T follicular helper cell (primary cell): Measurements from ENCODE around the gene KSR2.
"Not testable (repeated sequence)": the region's sequence is repeated elsewhere in the genome, so short reads cannot be mapped to it uniquely, and the experiment has no call there.

Source experiments
- DNase-seq: peaks from one replicate; pipeline ENCODE4 v3.0.0-alpha.2; 2020; ENCODE audit warnings: low read depth
- total RNA-seq, 2 experiments: gene quantifications; one replicate each; lab custom pipeline; 2026; lab: John Stamatoyannopoulos, UW

Gene KSR2
- total RNA-seq = 0.24 to 0.43 reads per million in 2 experiments

DNA sequence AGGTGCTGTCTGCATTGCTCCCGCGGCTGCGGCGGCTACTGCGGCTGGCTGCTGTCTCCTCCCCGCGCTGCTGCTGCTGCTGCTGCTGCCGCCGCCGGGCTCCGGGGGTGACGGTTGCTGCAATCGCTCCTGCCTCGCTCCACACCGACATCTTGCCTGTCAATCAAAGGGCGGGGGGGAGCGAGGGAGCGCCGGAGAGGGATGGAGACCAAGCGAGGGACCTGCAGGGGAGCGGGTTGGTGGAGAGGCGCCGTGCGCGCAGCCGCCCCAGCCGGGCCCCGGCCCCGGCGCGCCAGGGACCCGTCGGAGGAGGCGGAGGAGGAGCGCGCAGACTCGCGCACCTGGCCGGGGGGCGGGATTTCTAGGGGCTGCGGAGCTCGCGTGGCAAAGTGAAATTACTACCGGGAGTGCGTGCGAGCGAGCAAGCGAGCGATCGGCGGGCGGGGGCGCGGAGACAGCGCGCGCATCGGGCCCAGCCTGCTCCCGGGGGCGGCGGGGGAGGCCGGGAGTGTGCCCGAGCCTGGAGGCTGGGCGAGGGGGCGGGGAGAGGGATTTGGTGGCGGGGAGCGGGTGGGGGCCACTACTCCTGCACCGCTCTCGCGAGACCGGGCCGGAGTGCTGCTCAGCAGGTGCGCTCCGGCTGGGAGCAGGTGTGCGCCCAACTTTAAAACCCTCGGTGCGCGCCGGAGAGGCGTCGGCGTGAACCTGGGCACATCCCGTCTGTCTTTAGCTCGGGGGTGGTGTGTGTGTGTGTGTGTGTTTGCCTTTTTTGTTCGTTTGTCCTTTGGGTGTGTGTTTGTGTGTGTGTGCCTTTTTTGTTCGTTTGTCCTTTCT lies at the start of gene KSR2:
Gene KSR2, minus strand, starts transcription at position 165 of the 834 bp plus-strand sequence. CDS start 735 bp downstream, outside the sequence.
- DNase-seq = peak; percentile 52

DNA sequence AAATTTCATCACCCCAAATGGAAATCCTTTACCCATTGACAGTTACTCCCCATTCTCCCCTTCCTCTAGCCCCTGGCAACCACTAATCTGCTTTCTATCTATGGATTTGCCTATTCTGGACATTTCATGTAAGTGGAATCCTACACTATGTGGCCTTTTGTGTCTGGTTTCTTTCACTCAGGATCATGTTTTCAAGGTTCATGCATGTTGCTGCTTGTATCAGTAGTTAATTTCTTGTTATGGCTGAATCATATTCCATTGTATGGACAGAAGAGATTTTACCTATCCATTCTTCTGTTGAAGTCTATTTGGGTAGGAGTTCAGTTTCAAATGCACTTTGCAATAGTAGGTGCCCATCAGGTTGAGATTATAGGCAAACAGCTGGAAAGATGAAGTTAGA lies 49.1 kb upstream of the KSR2 start:
- DNase-seq = no peak

DNA sequence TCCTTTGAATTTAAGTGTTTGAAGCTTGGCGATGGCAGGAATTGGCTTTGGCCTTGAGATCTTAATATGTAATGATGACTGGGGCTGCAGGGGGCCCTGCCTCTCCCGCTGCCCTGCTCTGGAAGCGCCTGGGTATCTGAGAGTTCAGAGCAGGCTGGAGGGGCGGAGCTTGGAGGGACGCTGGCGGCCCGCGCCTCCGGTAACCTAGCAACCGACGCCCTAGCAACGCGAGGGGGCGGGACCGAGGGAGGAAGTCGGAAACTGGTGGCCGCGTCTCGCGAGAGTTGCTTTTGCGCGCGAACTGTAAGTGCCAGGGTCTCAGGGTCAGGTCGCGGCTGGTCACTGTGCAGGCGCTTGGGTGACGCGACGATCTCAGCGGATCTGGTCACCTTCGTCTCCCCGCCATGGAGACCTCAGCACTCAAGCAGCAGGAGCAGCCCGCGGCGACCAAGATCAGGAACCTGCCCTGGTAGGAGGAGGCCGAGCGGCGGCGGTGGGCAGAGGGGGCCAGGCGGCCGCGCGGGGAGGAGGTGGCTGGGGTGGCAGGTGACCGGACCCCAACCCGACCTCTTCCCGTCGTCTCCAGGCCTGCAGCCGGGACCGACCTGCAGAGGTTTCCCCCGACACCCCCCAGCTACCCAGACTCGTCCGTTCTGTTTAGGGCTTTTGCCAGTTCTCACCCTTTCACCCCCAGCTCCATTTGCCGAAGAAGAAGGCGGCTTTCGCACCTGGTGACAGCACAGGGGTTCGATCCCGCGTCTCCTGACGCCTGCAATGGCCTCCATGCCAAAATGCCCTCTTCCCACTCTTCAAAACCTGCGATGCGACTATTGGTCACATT lies 47.9 kb upstream of the KSR2 start, which contains the start of gene RFC5:
Gene RFC5, plus strand, starts transcription at position 280 of the 841 bp plus-strand sequence. Its CDS starts 125 bp downstream, at position 405.
- DNase-seq = peak; percentile 97

DNA sequence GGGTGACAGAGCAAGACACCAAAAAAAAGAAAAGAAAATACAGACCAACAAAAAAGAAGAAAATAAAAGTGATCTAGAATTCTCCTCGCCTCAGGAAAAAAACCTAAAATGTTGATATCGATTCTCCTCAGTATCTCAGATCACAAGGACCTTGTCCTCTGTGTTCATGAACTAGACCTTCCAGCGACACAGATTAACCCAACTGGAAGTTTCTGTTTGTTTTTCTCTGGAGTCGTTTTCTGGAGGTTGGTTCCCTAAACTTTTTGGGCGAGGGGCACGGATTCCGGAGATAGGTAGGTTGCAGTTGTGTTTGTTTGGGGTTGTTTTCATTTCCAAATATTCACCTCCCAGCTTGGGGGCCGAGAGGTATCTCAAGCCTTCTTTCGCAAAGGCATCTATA lies 47.2 kb upstream of the KSR2 start:
- no peak for DNase-seq

DNA sequence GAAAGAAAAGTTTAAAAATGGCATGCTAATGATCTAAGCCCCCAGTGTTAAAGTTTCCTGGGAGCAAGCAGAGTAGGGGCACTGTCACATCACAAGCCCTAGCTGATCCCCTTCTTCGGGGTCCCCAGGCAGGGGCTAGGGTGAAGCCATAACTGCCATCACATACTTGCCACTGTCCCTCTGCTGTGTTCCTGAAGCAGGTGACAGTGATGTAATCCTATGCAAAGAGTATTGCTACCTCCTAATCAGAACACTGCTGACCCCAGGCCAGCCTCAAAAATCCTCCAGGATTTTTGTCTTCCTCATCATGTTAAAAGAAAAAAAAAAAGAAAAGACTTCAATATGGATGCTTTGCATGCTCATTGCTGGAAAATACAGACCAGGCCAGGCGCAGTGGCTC lies 46.5 kb upstream of the KSR2 start:
- no peak for DNase-seq

DNA sequence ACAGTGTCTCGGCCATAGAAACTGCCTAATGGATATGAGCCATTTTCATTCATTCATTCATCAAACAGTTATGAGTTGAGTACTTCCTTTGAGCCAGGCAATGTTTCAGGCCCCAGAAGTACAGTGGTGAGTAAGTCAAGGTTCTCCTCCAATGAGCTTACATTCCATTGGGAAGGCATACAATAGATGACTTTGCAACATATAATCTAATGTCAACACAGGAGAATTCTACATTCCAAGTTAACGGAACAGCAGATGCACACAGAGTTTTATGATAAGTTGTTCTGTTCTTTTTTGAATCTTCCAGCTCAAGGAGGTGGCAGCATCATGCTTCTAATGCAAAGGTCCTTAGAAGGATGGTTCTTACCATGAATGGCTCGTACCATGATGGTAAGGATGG lies 44.5 kb upstream of the KSR2 start:
- no peak for DNase-seq

DNA sequence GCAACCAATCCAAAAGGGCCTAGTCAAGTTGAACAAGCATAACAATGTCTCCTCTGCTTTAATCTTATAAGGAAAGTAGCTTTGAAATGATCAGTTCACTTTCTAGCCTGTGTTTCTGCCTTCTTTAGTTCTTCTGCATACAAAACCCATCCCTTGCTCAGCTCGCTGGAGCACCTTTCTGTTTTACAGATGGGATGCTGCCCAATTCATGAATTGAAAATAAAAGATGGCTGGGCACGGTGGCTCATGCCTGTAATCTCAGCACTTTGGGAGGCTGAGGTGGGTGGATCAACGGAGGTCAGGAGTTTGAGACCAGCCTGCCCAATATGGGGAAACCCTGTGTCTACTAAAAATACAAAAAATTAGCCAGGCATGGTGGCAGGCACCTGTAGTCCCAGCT lies 43.2 kb upstream of the KSR2 start:
- DNase-seq = no peak

DNA sequence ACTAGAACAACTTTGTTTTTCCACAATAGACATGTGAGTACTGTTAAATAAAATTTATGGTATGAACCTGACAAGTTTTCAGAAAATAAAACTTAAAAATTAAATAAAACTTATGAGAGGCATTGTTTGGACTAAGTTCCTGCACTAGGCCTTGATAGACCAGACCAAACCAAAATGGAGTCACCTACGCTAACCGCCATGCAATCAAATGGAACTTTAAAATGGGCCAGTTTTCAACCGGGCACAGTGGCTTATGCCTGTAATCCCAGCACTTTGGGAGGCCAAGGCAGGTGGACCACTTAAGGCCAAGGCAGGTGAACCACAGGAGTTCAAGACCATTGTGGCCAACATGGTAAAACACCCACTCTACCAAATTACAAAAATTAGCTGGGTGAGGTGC lies 42.6 kb upstream of the KSR2 start:
- no peak for DNase-seq

DNA sequence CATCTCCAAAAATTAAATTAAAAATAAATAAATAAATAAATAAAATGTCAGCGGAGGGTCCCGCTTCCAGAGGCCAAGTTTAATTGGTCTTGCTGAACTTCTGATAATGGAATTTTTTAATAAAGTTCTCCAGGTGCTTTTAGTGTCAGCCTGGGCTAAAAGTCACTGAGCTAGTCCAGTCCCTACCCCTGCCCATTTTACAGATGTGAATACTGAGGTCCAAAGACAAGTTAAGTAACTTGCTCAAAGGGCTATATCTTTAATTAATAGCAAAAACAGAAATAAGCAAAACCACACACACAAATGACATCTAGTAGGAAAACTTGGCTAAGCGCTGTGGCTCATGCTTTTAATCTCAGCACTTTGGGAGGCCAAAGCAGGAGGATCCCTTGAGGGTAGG lies 42.1 kb upstream of the KSR2 start:
- DNase-seq = no peak

DNA sequence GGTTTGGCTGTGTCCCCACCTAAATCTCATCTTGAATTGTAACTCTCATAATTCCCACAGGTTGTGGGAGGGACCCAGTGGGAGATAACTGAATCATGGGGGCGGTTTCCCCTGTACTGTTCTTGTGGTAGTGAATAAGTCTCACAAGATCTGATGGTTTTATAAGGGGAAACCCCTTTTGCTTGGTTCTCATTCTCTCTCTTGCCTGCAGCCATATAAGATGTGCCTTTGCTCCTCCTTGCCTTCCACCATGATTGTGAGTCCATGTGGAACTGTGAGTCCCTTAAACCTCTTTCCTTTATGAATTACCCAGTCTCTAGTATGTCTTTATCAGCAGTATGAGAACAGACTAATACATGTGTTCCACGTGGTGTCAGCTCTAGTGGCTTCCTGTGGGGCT lies 31.0 kb upstream of the KSR2 start:
- DNase-seq = not testable (repeated sequence)

DNA sequence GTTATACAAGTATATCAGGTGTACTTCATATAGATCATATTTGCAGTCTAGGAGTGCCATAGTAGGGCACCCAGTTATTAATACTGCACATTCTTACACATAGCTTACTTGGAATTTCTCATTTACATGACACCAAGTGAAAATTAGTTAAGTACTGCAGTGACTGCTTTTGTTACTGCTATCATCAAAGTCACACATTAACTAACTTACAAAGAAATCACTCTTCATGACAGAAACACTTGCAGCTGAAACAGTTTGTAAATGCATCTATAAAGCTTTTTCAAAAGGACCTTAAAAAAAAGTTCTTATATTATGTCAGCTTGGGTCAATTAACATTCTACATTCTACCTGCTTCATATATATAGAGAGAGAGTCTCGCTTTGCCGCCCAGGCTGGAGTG lies 29.9 kb upstream of the KSR2 start:
- no peak for DNase-seq

DNA sequence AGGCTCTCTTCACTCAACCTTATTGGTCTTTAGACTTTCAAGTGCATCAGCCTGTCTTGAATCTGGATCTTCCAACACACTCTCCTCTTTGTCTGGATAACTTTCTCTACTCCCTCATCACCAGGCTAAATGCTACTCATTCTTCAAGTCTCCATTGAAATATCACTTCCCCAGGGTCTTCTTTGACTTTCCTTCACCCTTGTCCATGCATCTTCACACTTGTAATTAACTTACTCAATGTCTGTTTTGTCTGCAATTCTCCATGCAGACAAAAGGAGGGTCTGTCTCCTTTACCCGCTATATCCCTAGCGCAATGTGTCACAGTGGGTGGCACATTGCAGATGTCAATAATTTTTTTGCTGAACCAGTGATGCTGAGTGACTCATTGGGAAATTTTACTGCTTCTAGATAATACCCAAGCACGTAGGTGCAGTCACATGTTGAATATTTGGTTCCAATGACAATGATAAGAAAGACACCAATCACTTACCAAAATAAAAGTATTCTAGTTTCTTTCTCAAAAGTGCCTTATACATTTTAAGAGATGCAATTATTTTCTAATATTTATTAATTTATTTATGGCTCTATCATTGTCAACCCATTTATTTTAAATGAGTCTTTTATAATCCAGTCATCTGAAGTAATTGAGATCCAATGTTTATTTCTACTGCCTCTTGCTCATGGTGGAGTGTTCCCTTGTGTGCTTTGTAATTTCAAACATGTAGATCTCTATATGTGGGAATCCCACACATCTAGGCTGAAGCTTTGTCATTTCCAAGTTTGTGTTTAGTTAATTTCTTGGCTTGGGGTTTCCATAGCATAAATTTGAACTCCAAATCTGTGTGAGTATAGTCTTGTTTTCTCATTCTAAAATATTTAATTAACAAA lies 26.0 kb upstream of the KSR2 start:
- no peak for DNase-seq

DNA sequence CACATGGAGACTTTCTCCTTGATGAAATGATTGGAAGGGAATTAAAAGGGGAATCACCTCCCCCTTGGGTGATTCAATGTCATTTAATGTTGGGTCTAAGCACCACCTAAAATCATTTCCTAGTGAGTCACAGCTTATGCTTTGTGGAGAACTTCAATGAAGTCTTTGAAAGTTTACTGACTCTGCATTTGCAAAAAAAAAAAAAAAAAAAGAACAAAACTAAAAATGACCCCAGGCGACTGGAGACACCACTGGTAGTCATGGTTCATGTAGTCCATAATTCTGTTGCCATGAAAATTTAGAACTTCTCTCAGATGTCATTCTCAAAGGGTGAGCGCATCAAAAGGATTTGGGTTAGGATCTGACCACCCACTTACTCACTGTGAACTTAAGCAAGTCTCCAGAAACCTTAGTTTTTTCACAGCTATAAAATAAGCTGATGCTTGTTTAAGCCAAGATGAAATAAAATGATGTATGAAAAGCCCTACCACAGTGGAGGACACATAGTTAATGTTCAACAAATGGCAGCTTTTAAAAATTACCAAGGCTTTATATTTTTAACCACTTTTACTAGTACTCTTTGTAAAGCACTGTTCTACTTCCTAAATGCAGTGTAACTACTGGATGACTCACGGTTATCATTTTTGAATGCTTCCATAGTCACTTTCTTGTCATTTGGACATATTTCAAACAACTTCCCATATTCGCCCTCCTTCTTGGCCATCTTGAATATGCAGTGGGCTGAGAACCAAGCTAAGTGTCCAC lies 18.1 kb upstream of the KSR2 start:
- no peak for DNase-seq

DNA sequence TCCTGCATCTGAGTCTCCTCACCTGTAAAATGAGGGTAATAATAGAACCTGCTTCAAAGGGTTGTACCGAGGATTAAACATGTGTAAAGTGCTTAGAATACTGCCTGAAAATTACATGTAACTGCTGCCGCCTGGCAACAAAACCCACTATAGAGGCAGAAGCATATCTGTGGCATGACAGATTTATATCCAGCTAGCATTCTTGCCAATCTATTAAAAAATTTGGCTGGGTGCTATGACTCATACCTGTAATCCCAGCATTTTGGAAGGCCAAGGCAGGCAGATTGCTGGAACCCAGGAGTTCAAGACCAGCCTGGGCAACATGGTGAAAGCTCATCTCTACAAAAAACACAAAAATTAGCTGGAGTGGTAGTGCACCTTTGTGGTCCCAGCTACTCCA lies 16.4 kb upstream of the KSR2 start:
- no peak for DNase-seq

DNA sequence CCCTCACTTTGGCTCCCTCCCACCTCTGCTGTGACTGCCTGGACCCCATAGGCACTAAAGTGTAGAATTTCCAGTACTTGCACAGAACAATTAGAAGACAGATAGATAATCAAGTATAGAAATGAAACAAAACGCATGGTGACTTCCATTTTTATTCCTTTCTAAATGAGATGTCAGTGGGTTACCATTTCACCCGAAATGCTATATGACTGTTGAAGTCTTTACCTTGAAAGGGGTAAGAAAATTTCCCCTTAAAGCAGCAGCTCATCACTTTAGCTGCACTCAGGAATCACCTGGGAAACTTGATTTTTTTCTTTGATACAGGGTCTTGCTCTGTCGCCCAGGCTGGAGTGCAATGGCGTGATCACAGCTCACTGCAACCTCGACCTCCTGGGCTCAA lies 12.5 kb upstream of the KSR2 start:
- DNase-seq = no peak

DNA sequence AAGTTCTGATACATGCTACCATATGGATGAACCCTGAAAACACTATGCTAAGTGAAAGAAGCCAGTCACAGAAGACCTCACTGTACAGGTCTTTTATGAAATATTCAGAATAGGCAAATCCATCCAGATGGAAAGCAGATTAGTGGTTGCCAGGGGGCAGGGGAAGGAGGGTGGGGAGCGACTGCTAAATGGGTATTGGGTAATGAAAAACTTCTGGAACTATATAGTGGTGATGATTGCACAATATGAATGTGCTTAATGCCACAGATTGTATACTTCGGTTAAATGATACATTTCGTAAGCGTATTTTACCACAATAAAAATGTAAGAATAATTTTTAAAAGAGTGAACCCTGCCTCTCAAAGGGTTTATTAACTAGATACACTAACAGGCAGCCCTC lies 11.8 kb upstream of the KSR2 start:
- no peak for DNase-seq

DNA sequence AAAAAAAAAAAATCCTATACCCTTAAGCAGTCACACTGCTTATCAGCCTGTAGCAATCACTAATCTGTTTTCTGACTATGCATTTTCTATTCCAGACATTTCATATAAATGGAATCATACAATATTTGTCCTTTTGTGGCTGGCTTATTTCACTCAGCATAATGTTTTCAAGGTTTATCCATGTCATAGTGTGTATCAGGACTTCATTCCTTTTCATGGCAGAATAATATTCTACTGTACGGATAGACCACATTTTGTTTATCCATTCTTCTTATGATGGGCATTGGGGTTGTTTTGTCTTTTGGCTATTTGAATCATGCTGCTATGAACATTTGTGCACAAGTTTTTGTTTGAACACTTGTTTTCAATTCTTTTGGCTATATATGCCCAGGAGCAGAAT lies 8.6 kb upstream of the KSR2 start:
- DNase-seq = no peak

DNA sequence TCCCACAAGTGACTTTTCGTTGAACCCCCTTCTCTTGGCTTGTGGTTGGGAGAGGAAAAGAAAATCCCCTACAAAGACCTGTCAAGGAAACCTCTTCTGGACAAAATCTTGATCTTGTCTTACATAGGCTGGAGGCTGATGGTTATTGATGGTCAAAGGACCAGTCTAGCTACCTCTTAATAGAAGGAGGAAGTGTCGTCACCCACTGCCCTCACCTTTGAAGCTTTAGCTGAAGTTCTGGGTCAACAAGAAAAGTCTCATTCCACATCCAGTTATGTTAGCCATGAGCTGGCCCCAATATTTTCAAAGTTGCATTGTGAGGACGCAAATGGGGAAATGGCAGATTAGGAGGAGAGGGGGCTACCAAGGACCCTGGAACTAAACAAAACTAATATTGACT lies 6.2 kb upstream of the KSR2 start:
- no peak for DNase-seq

DNA sequence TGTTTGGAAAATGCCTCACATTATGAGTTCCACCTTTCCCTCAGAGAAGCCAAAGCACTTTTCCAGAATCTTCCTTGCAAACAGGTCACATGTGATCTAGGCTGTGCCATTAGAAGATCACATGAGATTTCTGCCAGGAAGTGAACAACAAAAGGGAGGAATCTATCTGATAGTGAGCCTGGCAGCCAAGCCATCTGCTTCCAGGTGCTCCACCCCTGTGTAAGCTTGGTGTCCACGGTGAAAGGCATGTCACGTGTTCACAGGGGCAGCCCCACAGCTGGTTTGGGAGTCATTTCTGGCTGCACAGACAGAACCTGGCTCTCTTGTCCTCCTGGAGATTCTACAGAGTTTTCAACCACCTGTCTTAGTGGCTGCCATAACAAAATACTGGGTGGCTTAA lies 3.5 kb upstream of the KSR2 start:
- DNase-seq = no peak

DNA sequence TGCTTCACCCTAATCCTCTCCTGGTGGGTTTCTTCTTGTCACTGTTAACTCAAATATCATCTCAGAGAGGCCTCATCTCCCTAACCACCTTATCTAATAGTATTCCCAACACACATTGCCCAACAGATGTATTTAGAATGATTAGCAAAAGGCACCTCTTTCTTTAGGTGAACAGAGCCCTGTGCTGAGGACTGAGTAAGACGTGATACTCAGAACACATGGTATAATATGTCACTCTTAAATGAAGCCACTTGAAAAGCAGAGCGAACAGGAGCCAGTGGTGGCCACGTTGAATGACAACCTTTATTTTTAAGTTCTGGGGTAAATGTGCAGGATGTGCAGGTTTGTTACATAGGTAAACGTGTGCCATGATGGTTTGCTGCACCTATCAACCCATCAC lies 1.5 kb upstream of the KSR2 start:
- DNase-seq = no peak

DNA sequence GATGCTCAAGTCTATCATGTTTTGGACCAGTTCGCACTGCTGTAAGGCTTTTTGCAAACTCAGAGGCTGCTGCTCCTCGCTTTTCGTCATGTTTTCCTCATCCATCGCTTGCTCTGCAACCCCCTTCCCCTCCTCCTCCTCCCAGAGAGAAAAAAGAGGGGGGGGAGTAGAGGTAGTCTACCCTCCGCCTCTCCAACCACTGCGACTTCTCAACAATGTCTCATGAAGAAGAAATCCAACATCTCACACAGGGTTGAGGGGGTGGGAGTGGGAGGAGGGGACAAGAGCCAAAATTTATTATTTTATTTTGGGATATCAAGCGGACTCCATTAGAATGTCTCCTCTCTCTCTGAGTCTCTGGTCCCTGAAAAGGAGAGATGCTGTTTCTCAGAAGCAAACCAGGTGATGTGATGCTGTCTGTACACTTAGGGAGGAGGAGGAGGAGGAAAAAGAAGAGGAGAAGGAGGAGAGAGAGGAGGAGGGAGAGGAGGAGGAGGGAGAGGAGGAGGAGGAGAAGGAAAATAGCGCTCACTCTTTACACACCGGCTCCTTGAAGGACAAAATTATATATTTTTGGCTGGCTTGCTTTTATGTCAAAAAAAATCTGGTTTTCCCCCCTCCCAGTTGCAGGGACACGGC lies 520 bp downstream of the KSR2 start:
- no peak for DNase-seq
